Measurements from ENCODE around the gene MAPK1IP1L.

- no peak for TF ChIP-seq SUZ12 (IDR thresholded peaks at IDR 0.05; ENCODE audit: extremely low read depth, insufficient read depth, insufficient read length)
- no peak for TF ChIP-seq ZNF274 (IDR thresholded peaks at IDR 0.05; ENCODE audit: low read depth, low read length)
Observed at GRCh38 chr14:55053500-55053899, 2.1 kb downstream of the MAPK1IP1L start.

Measured in NT2/D1 (cell line).